Frontal cortex (tissue), 4 donors: ENCODE measurements around the gene PCLO. TPM values are rescaled to one million over a fixed set of nuclear protein-coding genes. Genes with fewer than 3 reads are reported as not detected.

Source experiments
- DNase-seq, 2 donors: peaks; one replicate each; pipeline ENCODE4 v3.0.0; 2012; ENCODE audit warnings: low spot score in 2 of 2
- FAIRE-seq: peaks from 2 replicates; lab custom pipeline; 2012; peaks lifted over from hg19 to GRCh38; lab: Jason Lieb, UNC
- total RNA-seq: library from RNA; depleted of rRNA; stranded (reverse); fragments of >200 nt; gene quantifications from one replicate; pipeline ENCODE4 v1.2.3, GENCODE V29; 2014
- donor health status: control.
- donor health status: control.
- donor health status: control.

Gene PCLO
- total RNA-seq, 1 donor from 2014 or later: 41.2 TPM

DNA sequence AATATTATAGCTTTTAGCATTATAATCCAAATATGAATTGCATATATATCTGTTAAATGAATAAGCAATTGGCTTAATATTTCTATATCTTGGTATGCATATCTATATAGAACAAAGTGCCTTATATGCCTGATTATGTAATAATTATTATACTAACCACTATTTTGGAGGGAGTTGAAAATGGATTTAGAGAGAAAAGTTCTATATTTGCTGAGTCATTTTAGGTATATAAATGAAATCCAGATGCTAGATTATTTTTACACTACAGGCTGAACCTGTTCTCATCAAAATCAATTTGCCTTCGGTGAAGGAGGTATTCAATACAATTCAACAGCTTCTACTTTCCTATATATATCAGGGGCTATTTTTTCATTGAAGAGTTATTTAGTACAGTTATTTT, 276.4 kb downstream of the PCLO start:
- FAIRE-seq (peak; percentile 50), DNase-seq (no peak)

- DNase-seq (no peak), FAIRE-seq (no peak)
These were observed 296.8 kb downstream of the PCLO start for GRCh38 chr7:82865856-82866255.

DNA sequence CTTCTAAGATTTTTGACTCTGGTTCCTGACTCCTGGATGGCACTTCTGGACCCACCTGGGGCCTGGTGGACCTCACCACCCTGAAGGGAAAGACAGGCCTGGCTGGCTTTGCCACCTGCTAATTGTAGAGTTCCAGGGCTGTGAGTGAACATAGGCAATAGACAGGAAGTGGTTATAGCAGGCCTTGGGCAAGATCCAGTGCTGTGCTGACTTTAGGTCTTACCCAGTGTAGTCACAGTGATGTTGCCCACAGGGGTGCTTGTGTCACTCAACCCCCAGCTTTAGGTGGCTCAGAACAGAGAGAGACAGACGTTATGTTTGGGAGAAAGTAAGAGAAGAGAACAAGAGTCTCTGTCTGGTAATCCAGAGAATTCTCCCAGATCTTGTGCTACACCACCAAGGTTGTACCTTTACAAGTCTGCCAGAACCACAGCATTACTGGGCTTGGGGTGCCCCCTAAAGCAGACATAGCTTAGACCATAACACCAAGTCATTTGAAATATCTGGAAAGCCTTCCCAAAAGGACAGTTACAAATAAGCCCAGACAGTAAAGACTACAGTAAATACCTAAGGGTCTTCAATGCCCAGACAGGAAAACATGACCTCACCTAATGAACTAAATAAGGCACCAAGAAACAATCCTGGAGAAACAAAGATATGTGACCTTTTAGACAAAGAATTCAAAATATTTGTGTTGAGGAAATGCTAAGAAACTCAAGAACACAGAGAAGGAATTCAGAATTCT, 303.4 kb downstream of the PCLO start:
- FAIRE-seq: no peak
- DNase-seq: no peak

GRCh38 chr7:82851121-82851520, 311.6 kb downstream of the PCLO start:
- FAIRE-seq: no peak
- DNase-seq: no peak

DNA sequence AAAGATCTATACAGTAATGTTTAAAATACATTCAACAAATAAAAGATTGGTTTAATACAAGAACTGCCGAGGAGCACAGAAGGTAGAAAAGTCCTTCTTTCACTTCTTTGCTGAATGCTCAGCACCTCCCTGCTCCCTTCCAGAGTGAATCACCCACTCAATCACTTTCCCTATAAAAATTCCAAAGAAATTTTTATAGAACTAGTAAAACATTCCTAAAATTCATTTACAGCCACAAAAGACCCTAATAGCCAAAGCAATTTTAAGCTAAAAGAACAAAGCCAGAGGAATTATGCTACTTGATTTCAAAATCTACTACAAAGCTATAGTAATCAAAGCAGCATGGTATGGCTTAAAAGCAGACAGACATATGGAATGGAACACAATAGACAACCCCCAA, 320.9 kb downstream of the PCLO start:
- FAIRE-seq (no peak), DNase-seq (no peak)

DNA sequence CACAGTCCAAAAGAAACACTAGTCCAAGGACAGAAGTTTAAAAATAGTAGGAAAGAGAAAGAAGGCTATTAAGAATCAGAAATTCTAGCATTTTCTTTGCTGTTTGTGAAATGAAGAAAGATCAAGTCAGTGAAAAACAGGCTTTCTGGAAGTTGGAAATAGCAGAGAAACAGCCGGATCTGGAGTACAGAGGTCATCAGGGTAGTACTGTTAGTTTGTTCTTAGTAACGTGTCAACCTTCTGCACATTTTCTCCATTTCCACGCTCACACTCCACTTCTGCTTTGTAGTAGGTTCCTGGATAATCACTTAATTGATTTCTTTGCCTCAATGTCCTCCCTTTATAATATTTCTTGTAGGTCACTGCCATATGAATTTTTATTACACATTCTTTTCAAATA, 322.6 kb downstream of the PCLO start:
- DNase-seq (no peak), FAIRE-seq (no peak)

- no peak for DNase-seq
- no peak for FAIRE-seq
These were observed 323.1 kb downstream of the PCLO start for GRCh38 chr7:82839555-82839954.

GRCh38 chr7:82839063-82839462, 323.6 kb downstream of the PCLO start:
- DNase-seq (no peak), FAIRE-seq (no peak)

DNA sequence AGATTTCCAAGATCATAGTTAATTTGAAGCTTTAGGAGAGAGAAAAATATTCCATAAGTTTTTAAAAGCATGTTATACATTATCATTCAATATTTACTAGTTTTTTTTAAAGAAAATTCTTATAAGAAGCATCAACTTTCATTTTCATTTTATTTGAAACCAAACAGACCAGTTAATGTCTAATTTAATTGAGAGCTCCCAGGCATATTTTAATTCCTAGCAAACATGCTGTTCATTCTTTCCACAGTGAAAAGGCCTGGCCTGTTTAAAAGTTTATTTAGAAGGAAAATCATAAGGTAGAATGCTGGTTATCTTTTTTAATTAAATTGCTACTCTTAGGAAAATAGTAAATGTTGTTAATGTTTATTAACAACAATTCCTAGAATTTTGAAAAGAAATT, 324.4 kb downstream of the PCLO start:
- DNase-seq (no peak), FAIRE-seq (peak; percentile 42)

DNA sequence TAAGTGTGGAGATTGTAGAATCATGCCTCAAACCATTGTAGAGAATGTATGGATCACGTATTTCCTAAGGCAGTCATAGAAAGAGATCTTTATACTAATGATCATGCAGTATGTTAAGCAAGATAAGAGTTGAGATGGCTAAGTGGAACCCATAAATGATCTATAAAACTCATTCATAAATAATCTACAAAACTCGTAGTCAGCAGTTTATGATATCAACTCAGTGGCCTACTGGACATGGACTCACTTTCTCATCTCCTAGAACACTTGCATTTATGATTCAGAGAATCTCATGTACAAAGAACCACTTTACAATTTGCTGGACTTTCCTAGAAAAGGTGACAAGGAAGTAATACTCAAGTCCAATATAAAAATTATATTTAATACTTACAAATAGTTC, 339.6 kb downstream of the PCLO start:
- no peak for FAIRE-seq
- no peak for DNase-seq

DNA sequence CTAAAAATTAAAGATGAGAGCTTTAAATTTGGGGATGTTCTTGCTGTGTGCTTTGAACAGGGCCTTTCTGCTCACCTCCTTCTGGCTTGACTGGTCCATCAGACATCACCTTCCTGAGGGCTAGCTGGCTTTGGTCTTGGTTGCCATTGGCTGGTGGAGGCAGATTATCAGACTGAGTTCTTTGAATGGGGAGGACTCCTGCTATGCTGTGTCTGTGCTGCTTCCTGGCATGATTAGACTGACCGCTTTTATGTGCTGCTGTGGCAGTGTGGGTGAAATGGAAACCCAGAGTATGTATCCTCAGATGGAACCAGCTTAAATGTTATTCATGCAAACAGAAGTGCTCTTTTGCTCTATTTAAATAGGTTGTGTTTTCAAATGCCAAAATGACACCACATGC, 341.6 kb downstream of the PCLO start:
- DNase-seq (no peak), FAIRE-seq (no peak)

GRCh38 chr7:82818171-82818570, 344.5 kb downstream of the PCLO start:
- FAIRE-seq (no peak), DNase-seq (no peak)

GRCh38 chr7:82816272-82816671, 346.4 kb downstream of the PCLO start:
- no peak for FAIRE-seq
- no peak for DNase-seq

GRCh38 chr7:82810558-82811259, 352.0 kb downstream of the PCLO start:
- no peak for FAIRE-seq
- DNase-seq: peak in 1 of 2 donors; percentile 10

DNA sequence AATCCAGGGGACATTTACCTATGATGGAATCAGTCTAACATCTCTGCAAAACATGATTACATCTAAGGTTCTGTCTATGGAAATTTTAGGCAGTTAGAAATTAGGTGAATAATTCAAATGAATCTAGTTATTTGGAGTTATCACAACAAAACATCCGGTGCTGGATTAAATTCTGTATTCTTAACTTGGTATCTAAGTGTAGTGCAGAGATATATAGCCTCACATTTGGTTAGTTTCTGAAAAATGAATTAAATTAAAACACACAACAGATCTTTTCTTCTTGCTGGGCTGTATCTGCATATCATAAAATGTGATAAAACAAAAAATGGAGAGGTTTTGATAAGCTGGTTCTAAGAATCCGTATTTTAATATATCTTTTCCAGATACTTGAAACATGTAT, 354.1 kb downstream of the PCLO start:
- no peak for FAIRE-seq
- no peak for DNase-seq

- no peak for DNase-seq
- FAIRE-seq: no peak
These were observed 357.1 kb downstream of the PCLO start for GRCh38 chr7:82805527-82805960.

GRCh38 chr7:82803411-82803810, 359.3 kb downstream of the PCLO start:
- no peak for FAIRE-seq

DNA sequence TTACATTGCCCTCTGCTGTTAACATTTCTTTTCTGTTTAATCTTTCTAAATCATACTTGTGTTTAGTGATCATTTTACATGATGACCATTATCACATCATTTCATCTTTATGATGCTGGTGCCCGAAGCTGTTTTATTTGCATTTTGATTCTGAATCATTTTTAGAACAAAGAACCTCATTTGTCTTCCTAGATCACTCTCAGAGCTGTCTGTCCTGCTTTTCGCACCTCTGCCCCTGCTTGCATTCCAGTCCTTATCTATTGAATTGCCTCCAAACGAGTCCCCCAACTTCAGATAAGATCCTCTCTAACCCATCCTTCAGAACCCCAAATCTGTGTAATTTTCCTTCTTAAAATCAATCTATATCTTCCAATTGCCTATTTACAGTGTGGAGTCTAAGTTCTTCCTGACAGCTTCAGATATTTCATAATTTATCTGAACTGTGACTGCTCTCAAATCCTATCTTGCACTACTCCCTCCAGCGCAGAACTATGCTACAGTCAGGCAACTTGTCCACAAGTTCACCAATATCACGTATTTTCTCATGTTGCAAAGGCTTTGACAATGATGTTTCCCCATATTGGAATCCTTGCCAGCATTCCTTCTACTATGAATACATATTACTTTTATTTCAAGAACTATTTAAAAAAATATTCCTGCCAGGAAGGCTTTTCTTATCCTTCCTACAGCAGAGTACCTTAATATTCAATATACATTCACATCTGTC, 372.6 kb downstream of the PCLO start:
- no peak for FAIRE-seq

More at GRCh38 chr7:82803411-82803810, 359.3 kb downstream of the PCLO start:
- no peak for DNase-seq

DNA sequence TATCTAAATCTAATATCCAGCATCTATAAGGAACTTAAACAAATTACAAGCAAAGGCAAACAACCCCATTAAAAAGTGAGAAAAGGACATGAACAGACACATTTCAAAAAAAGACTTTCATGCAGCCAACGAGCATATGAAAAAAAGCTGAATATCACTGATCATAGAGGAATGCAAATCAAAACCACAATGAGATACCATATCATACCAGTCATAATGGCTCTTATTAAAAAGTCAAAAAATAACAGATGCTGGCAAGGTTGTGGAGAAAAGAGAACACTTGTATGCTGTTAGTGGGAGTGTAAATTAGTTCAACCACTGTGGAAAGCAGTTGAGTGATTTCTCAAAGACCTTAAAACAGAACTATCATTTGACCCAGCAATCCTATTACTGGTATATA, 384.7 kb downstream of the PCLO start:
- no peak for FAIRE-seq
- no peak for DNase-seq

More for the DNA sequence above, 372.6 kb downstream of the PCLO start:
- DNase-seq: no peak

- FAIRE-seq (no peak), DNase-seq (no peak)
These were observed 399.8 kb downstream of the PCLO start for GRCh38 chr7:82762880-82763279.

- DNase-seq (no peak), FAIRE-seq (no peak)
These were observed 401.9 kb downstream of the PCLO start for GRCh38 chr7:82760831-82761230.
